Subcutaneous adipose tissue (tissue), 4 donors: ENCODE results near the gene EFCAB8. TPM values are rescaled to one million over a fixed set of nuclear protein-coding genes. Genes with fewer than 3 reads are reported as not detected.

Source experiments
- total RNA-seq, 4 donors: library from RNA; depleted of rRNA; stranded (reverse); fragments of >200 nt; gene quantifications; one replicate each; pipeline ENCODE4 v1.1.0, GENCODE V29; 2016
- TF ChIP-seq, protein P1 (sequence below): fragments of 450-650 bp; IDR thresholded peaks from one replicate; pipeline ENCODE4 v1.5.1; 2016; ENCODE audit warnings: low read depth, mild to moderate bottlenecking, control low read depth, antibody characterized with exemption, moderate library complexity

EFCAB8 gene
- total RNA-seq, 4 donors from 2014 or later = 0.19 TPM; not detected in 3

- TF ChIP-seq, protein P1, sequence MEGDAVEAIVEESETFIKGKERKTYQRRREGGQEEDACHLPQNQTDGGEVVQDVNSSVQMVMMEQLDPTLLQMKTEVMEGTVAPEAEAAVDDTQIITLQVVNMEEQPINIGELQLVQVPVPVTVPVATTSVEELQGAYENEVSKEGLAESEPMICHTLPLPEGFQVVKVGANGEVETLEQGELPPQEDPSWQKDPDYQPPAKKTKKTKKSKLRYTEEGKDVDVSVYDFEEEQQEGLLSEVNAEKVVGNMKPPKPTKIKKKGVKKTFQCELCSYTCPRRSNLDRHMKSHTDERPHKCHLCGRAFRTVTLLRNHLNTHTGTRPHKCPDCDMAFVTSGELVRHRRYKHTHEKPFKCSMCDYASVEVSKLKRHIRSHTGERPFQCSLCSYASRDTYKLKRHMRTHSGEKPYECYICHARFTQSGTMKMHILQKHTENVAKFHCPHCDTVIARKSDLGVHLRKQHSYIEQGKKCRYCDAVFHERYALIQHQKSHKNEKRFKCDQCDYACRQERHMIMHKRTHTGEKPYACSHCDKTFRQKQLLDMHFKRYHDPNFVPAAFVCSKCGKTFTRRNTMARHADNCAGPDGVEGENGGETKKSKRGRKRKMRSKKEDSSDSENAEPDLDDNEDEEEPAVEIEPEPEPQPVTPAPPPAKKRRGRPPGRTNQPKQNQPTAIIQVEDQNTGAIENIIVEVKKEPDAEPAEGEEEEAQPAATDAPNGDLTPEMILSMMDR = no peak
These were observed 152.1 kb downstream of the EFCAB8 start for GRCh38 chr20:33010674-33011449.

Other genes with a start within 250 kb of the EFCAB8 start
- under 1 TPM in 1 of 4 donors, not detected in 3; 0.19 TPM for gene C20orf203, start 185.0 kb upstream of the EFCAB8 start, total RNA-seq
- 10 to 100 TPM; 20.3 to 28.9 (median 23.4) TPM for gene COMMD7, start 115.5 kb upstream of the EFCAB8 start, total RNA-seq
- gene DNMT3B, start 96.5 kb upstream of the EFCAB8 start, total RNA-seq = 1 to 10 TPM in 1 of 4 donors, under 1 TPM in 2, not detected in 1; 0.22 to 2.1 (median 0.85) TPM
- 100 to 1,000 TPM in 1 of 4 donors, 10 to 100 TPM in 3; 63.3 to 114 (median 77.1) TPM for gene MAPRE1, start 39.0 kb upstream of the EFCAB8 start, total RNA-seq
- gene SUN5, start 145.5 kb downstream of the EFCAB8 start, total RNA-seq = not detected
- not detected for gene BPIFB2, start 148.8 kb downstream of the EFCAB8 start, total RNA-seq
- not detected for gene BPIFB6, start 172.7 kb downstream of the EFCAB8 start, total RNA-seq
- not detected for gene BPIFB3, start 195.0 kb downstream of the EFCAB8 start, total RNA-seq
- not detected for gene BPIFB4, start 220.7 kb downstream of the EFCAB8 start, total RNA-seq